CD14-positive monocyte (primary cell): ENCODE data around the gene FAM83D. TPM values are rescaled to one million over a fixed set of nuclear protein-coding genes. Genes with fewer than 3 reads are reported as not detected.

Experiments
- DNase-seq, 3 donors: peaks; one replicate each; pipeline ENCODE4 v3.0.0-alpha.2; 2011 to 2022
- H2AFZ ChIP-seq: 2 replicates; pipeline ENCODE4 v1.6.0; 2012; ENCODE audit warnings: mild to moderate bottlenecking, low read depth, low read length, inconsistent platforms; ENCODE audit not compliant: insufficient read depth, poor library complexity, severe bottlenecking
- H3K27ac ChIP-seq, 2 donors: 1 replicate in 1 of 2; 2 replicates in 1 of 2; pipeline ENCODE4 v1.5.1; 2012 to 2013; ENCODE audit warnings: low read length in 2 of 2, control low read depth in 1 of 2, inconsistent platforms in 1 of 2, low read depth in 1 of 2, mild to moderate bottlenecking in 1 of 2
- H3K27me3 ChIP-seq, 2 donors: one replicate each; pipeline versions ENCODE4 v1.6.0 to v1.6.1; 2011 to 2013; ENCODE audit warnings: low read length in 2 of 2; ENCODE audit not compliant: control insufficient read depth in 2 of 2, insufficient read depth in 2 of 2
- H3K36me3 ChIP-seq, 2 donors: replicated peaks in 1 of 2; 1 replicate in 1 of 2; 2 replicates in 1 of 2; pipeline versions ENCODE4 v1.5.1 to v1.6.1; 2012 to 2013; ENCODE audit warnings: low read length in 2 of 2, control low read depth in 1 of 2, inconsistent platforms in 1 of 2, mild to moderate bottlenecking in 1 of 2; ENCODE audit not compliant: insufficient read depth in 2 of 2, control insufficient read depth in 1 of 2
- H3K4me1 ChIP-seq, 2 donors: 1 replicate in 1 of 2; 2 replicates in 1 of 2; pipeline versions ENCODE4 v1.5.1 to v1.6.1; 2012 to 2013; ENCODE audit warnings: low read length in 2 of 2, control low read depth in 1 of 2, inconsistent platforms in 1 of 2, mild to moderate bottlenecking in 1 of 2, moderate library complexity in 1 of 2; ENCODE audit not compliant: insufficient read depth in 2 of 2, control insufficient read depth in 1 of 2
- H3K4me2 ChIP-seq: replicated peaks from 2 replicates; pipeline ENCODE3; 2012; ENCODE audit warnings: low read length, moderate library complexity, mild to moderate bottlenecking; ENCODE audit not compliant: poor library complexity, severe bottlenecking; ENCODE audit errors: extremely low read depth
- H3K4me3 ChIP-seq, 3 experiments: fragments of 200-600 bp in 1 of 3; sonication (generic) in 1 of 3; replicated peaks in 1 of 3; 1 replicate in 2 of 3; 2 replicates in 1 of 3; pipeline ENCODE4 v1.5.1; 2011 to 2013; ENCODE audit warnings: low read length in 3 of 3, mild to moderate bottlenecking in 3 of 3, control low read depth in 2 of 3, low read depth in 2 of 3, inconsistent platforms in 1 of 3, moderate library complexity in 1 of 3
- H3K79me2 ChIP-seq: 2 replicates; pipeline ENCODE4 v1.6.0; 2012; ENCODE audit warnings: mild to moderate bottlenecking, control low read depth, inconsistent platforms, low read length, moderate library complexity; ENCODE audit not compliant: insufficient read depth
- H3K9ac ChIP-seq: 2 replicates; pipeline ENCODE4 v1.6.0; 2017; ENCODE audit warnings: low read length, mild to moderate bottlenecking; ENCODE audit not compliant: insufficient read depth, poor library complexity, severe bottlenecking
- H3K9me3 ChIP-seq, 2 donors: replicated peaks in 1 of 2; 1 replicate in 1 of 2; 2 replicates in 1 of 2; pipeline versions ENCODE4 v1.5.1 to v1.6.1; 2012 to 2013; ENCODE audit warnings: low read length in 2 of 2, control low read depth in 1 of 2; ENCODE audit not compliant: control insufficient read depth in 1 of 2, insufficient read depth in 1 of 2
- H4K20me1 ChIP-seq: 2 replicates; pipeline ENCODE4 v1.6.0; 2012; ENCODE audit warnings: mild to moderate bottlenecking, low read length, control low read depth, moderate library complexity; ENCODE audit not compliant: insufficient read depth
- H3K27ac Mint-ChIP-seq, 7 donors: one replicate each; pipeline ENCODE4 v1.8.0; 2020; ENCODE audit warnings: mild to moderate bottlenecking in 7 of 7, mixed read lengths in 7 of 7, moderate library complexity in 6 of 7, inconsistent platforms in 2 of 7
- H3K27me3 Mint-ChIP-seq, 3 donors: one replicate each; pipeline ENCODE4 v1.8.0; 2021 to 2022; ENCODE audit warnings: low read depth in 3 of 3, mild to moderate bottlenecking in 3 of 3, mixed read lengths in 3 of 3, moderate library complexity in 3 of 3, inconsistent platforms in 1 of 3
- H3K36me3 Mint-ChIP-seq, 2 donors: one replicate each; pipeline ENCODE4 v1.8.0; 2020; ENCODE audit warnings: mixed read lengths in 2 of 2, inconsistent platforms in 1 of 2, mild to moderate bottlenecking in 1 of 2
- H3K4me1 Mint-ChIP-seq: one replicate; pipeline ENCODE4 v1.8.0; 2020; ENCODE audit warnings: mild to moderate bottlenecking, mixed read lengths
- H3K4me3 Mint-ChIP-seq, 2 donors: one replicate each; pipeline ENCODE4 v1.8.0; 2020; ENCODE audit warnings: mild to moderate bottlenecking in 2 of 2, mixed read lengths in 2 of 2, moderate library complexity in 1 of 2
- H3K9me3 Mint-ChIP-seq, 7 donors: one replicate each; pipeline ENCODE4 v1.8.0; 2020 to 2022; ENCODE audit warnings: mixed read lengths in 7 of 7, mild to moderate bottlenecking in 6 of 7, moderate library complexity in 6 of 7, inconsistent platforms in 2 of 7
- WGBS: methylation state at CpG from one replicate; pipeline ENCODE4 v1.1.5; 2013; ENCODE audit warnings: missing lambda C conversion rate; ENCODE audit not compliant: insufficient coverage; 5-methylcytosine and 5-hydroxymethylcytosine counted together
- intact Hi-C, 2 donors: fragments of 100-400 bp; cut with micrococcal nuclease; formaldehyde crosslinking; loops; one replicate each; pipeline versions ENCODE4 v1.15.0 to v1.15.1; 2023
- polyA plus RNA-seq, 3 donors: library from polyadenylated mRNA; depleted of rRNA in 1 of 3; unstranded in 2 of 3; stranded (reverse) in 1 of 3; fragments of 300-500 nt in 2 of 3; fragments of >200 nt in 1 of 3; fragmentation: Illumina TruSeq in 2 of 3; gene quantifications; 1 replicate in 2 of 3; 2 replicates in 1 of 3; pipeline ENCODE4 v1.2.3, GENCODE V29; 2012 to 2021
- TF ChIP-seq, protein P1 (sequence below): fragments of 200-600 bp; IDR thresholded peaks from one replicate; pipeline ENCODE4 v1.8.0; 2022; ENCODE audit warnings: antibody characterized with exemption, mild to moderate bottlenecking

Gene FAM83D
- polyA plus RNA-seq, 3 donors, result 0.09 to 0.15 TPM; not detected in 1

- H3K36me3 Mint-ChIP-seq, result peaks cover 0 to 5% of the 10 kb centered on the region in 2 donors
- Histone ChIP-seq H3K4me2 (no peak overlapping the region), H3K4me1 (no peaks in the 10 kb centered on the region), H2AFZ (no peak overlapping the region), H3K36me3 (no peaks in the 10 kb centered on the region), H3K27me3 (no peaks in the 10 kb centered on the region), H3K9me3 (no peaks in the 10 kb centered on the region), H3K4me3 (no peak overlapping the region), H3K27ac (no peak overlapping the region), H3K9ac (no peak overlapping the region), H4K20me1 (no peaks in the 10 kb centered on the region), H3K79me2 (no peaks in the 10 kb centered on the region)
- 93% methylated on average over 11 of the region's 13 CpGs for WGBS
- peaks cover 0 to 4% (median 3%) of the 10 kb centered on the region in 7 donors for H3K9me3 Mint-ChIP-seq
- peak overlapping the region in 2 of 7 donors; percentile 48 to 75 for H3K27ac Mint-ChIP-seq
- peaks cover 5% of the 10 kb centered on the region for H3K4me1 Mint-ChIP-seq
- H3K4me3 Mint-ChIP-seq, result no peak overlapping the region
- no peak for DNase-seq
- intact Hi-C loops, result loop anchor here (5.0 to 10.0 kb wide), 2 partner anchors 85 to 243 kb away; partner anchors contain the start of gene PPP1R16B (in 1 of the 2)
- TF ChIP-seq, protein P1, sequence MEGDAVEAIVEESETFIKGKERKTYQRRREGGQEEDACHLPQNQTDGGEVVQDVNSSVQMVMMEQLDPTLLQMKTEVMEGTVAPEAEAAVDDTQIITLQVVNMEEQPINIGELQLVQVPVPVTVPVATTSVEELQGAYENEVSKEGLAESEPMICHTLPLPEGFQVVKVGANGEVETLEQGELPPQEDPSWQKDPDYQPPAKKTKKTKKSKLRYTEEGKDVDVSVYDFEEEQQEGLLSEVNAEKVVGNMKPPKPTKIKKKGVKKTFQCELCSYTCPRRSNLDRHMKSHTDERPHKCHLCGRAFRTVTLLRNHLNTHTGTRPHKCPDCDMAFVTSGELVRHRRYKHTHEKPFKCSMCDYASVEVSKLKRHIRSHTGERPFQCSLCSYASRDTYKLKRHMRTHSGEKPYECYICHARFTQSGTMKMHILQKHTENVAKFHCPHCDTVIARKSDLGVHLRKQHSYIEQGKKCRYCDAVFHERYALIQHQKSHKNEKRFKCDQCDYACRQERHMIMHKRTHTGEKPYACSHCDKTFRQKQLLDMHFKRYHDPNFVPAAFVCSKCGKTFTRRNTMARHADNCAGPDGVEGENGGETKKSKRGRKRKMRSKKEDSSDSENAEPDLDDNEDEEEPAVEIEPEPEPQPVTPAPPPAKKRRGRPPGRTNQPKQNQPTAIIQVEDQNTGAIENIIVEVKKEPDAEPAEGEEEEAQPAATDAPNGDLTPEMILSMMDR, result no peak
- H3K27me3 Mint-ChIP-seq, result peaks cover 0 to 9% (median 2%) of the 10 kb centered on the region in 3 donors
Observed at GRCh38 chr20:38889792-38890496, 36.3 kb upstream of the FAM83D start.

DNA sequence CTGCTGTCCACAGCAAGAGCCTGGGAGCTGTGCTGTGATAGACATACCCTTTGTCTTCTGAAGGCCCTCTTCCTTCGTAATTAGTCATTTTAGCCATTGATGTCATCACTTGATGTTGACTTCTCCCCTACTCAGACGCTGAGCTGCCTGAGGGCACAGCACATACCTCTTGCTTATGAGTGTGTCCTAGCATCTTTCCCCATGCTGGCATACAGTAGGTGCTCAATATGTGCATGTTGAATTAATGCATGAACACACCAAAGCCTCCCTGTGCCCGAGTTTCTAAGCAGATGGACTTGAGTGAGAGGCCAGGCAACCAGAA is 35.8 kb upstream of the FAM83D start:
- H3K27ac Mint-ChIP-seq, result peak overlapping the region in 2 of 7 donors; percentile 48 to 75
- Histone ChIP-seq H3K9me3 (no peaks in the 10 kb centered on the region), H3K9ac (no peak overlapping the region), H3K4me1 (no peaks in the 10 kb centered on the region), H3K4me3 (no peak overlapping the region), H2AFZ (no peak overlapping the region), H3K27me3 (no peaks in the 10 kb centered on the region), H3K27ac (no peak overlapping the region), H3K79me2 (no peaks in the 10 kb centered on the region), H4K20me1 (no peaks in the 10 kb centered on the region), H3K4me2 (no peak overlapping the region), H3K36me3 (no peaks in the 10 kb centered on the region)
- WGBS, result 93% methylated on average over 2 of the region's 3 CpGs
- H3K27me3 Mint-ChIP-seq, result peaks cover 0 to 9% (median 2%) of the 10 kb centered on the region in 3 donors
- peaks cover 0 to 4% (median 3%) of the 10 kb centered on the region in 7 donors for H3K9me3 Mint-ChIP-seq
- peaks cover 0 to 6% of the 10 kb centered on the region in 2 donors for H3K36me3 Mint-ChIP-seq
- DNase-seq, result no peak
- intact Hi-C loops, result loop anchor here (5.0 to 10.0 kb wide), 2 partner anchors 86 to 243 kb away; partner anchors contain the start of gene PPP1R16B (in 1 of the 2)
- H3K4me1 Mint-ChIP-seq, result peaks cover 5% of the 10 kb centered on the region
- TF ChIP-seq, protein P1, result no peak
- no peak overlapping the region for H3K4me3 Mint-ChIP-seq
